Stomach (tissue), 4 donors: ENCODE results near the gene APOH.

Experiments used
- EP300 ChIP-seq: sonication (generic); formaldehyde crosslinking; IDR thresholded peaks from one replicate; pipeline ENCODE4 v1.6.1; 2017; ENCODE audit warnings: antibody characterized with exemption
- POLR2A ChIP-seq, 4 donors: fragments of 450-650 bp; IDR thresholded peaks; one replicate each; pipeline ENCODE4 v1.6.1; 2016; ENCODE audit warnings: antibody characterized with exemption in 4 of 4, control low read depth in 2 of 4, mild to moderate bottlenecking in 1 of 4, moderate library complexity in 1 of 4
- POLR2AphosphoS5 ChIP-seq, 3 donors: sonication (generic); formaldehyde crosslinking; IDR thresholded peaks; one replicate each; pipeline ENCODE4 v1.6.1; 2016; ENCODE audit warnings: antibody characterized with exemption in 3 of 3
- TF ChIP-seq, protein P1 (sequence below), 7 experiments: fragments of 450-650 bp in 4 of 7; fragments of 200-600 bp in 3 of 7; sonication (generic) in 3 of 7; IDR thresholded peaks; one replicate each; pipeline ENCODE4 v1.5.1; 2016 to 2019; ENCODE audit warnings: antibody characterized with exemption in 7 of 7, control low read depth in 2 of 7, mild to moderate bottlenecking in 1 of 7

DNA sequence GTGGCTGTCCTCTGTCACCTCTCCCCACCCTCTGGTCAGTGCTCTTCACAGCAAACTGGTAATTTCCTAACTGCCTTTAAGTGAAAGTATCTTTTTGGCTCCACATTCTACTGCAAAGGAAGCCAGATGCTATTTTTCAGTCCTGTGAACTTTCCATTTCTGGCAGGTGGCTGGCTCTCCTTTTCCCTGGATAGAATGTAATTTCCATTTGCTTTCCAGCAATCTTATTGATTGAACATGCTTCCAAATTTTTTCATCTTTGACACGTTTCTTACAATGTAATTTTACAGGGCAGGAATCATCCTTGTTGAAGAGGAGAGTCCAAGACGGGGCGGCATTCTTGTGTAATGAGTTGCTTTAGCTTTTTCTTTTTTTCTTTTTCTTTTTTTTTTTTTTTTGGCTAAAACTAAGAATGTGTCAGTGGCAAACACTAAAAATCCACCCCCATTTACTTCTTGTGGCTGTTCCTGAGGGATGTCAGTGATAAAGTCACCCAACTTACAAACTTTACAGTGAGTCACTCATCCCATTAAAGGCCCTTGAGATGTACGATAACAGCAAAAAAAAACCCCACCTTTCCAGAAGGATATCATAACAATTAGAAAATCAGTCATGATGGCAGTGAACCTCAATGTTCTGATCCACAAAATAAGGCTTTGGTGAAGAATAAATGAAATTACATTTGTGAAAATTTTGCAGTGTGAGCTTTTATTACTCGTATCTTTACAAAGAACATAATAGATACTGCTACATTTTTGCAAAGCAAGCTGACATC lies 43.8 kb upstream of the APOH start:
- TF ChIP-seq, protein P1, sequence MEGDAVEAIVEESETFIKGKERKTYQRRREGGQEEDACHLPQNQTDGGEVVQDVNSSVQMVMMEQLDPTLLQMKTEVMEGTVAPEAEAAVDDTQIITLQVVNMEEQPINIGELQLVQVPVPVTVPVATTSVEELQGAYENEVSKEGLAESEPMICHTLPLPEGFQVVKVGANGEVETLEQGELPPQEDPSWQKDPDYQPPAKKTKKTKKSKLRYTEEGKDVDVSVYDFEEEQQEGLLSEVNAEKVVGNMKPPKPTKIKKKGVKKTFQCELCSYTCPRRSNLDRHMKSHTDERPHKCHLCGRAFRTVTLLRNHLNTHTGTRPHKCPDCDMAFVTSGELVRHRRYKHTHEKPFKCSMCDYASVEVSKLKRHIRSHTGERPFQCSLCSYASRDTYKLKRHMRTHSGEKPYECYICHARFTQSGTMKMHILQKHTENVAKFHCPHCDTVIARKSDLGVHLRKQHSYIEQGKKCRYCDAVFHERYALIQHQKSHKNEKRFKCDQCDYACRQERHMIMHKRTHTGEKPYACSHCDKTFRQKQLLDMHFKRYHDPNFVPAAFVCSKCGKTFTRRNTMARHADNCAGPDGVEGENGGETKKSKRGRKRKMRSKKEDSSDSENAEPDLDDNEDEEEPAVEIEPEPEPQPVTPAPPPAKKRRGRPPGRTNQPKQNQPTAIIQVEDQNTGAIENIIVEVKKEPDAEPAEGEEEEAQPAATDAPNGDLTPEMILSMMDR (IDR thresholded peaks at IDR 0.05), result no peak
- no peak for TF ChIP-seq POLR2AphosphoS5 (IDR thresholded peaks at IDR 0.05)
- no peak for TF ChIP-seq POLR2A (IDR thresholded peaks at IDR 0.05)
- TF ChIP-seq EP300, result no peak
